Activated CD4-positive, alpha-beta T cell treated with anti-CD3 and anti-CD28 coated beads for 36 hours (primary cell): Measurements from ENCODE around the gene PAN2. TPM values are rescaled to one million over a fixed set of nuclear protein-coding genes. Genes with fewer than 3 reads are reported as not detected.
"Not testable (repeated sequence)": the region's sequence is repeated elsewhere in the genome, so short reads cannot be mapped to it uniquely, and the experiment has no call there.

Experiments
- ATAC-seq: fragments of 200-7000 bp; cut with Tn5 transposase; one replicate; pipeline ENCODE4 v1.10.0; 2021; ENCODE audit warnings: mild to moderate bottlenecking, moderate library complexity
- CTCF ChIA-PET: fragments of 350-600 bp; sonication (Branson Sonifier 250); formaldehyde crosslinking; loops from one replicate; lab custom pipeline; 2021; ENCODE audit warnings: antibody characterized with exemption; lab: Charles Lee
- POLR2A ChIA-PET: fragments of 350-600 bp; sonication (Branson Sonifier 250); formaldehyde crosslinking; loops from one replicate; lab custom pipeline; 2021; ENCODE audit warnings: antibody characterized with exemption, inconsistent platforms; lab: Charles Lee
- DNase-seq: peaks from one replicate; pipeline ENCODE4 v3.0.0-alpha.2; 2020
- H3K27ac Mint-ChIP-seq: one replicate; pipeline ENCODE4 v1.8.0; 2021; ENCODE audit warnings: mixed read lengths
- H3K27me3 Mint-ChIP-seq: one replicate; pipeline ENCODE4 v1.8.0; 2021; ENCODE audit warnings: mixed read lengths
- H3K36me3 Mint-ChIP-seq: one replicate; pipeline ENCODE4 v1.8.0; 2021; ENCODE audit warnings: low read depth, mixed read lengths
- H3K4me1 Mint-ChIP-seq: one replicate; pipeline ENCODE4 v1.8.0; 2021; ENCODE audit warnings: mixed read lengths
- H3K4me3 Mint-ChIP-seq: one replicate; pipeline ENCODE4 v1.8.0; 2021; ENCODE audit warnings: mild to moderate bottlenecking, moderate library complexity, mixed read lengths
- H3K9me3 Mint-ChIP-seq: one replicate; pipeline ENCODE4 v1.8.0; 2021; ENCODE audit warnings: low read depth, mixed read lengths
- intact Hi-C, 2 experiments: fragments of 100-400 bp; cut with DNase I in 1 of 2; cut with micrococcal nuclease in 1 of 2; formaldehyde crosslinking; loops; one replicate each; pipeline versions ENCODE4 v1.14.2 to v1.15.1; 2022 to 2024; cut with DNase I, micrococcal nuclease
- total RNA-seq, 2 experiments: library from RNA; stranded (reverse); gene quantifications; one replicate each; pipeline ENCODE4 v1.2.3, GENCODE V29; 2021

Gene PAN2
- total RNA-seq, 2 experiments from 2014 or later = 54.6 to 62.5 TPM

DNA sequence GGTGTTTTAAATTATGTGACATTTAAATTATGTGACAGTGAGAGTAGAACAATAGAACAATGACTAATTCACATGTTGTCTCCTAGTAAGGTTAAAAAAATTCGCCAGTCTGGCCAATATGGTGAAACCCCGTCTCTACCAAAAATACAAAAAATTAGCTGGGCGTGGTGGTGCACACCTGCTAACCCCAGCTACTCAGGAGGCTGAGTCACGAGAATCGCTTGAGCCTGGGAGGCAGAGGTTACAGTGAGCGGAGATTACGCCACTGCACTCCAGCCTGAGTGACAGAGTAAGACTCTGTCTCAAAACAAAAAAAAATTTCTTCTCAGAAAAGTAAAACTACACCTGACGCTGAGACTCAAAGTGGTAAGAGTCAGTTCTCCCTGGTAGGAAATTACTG lies 36.4 kb downstream of the PAN2 start:
- Mint-ChIP-seq H3K27me3 (no peaks in the 10 kb centered on the region), H3K4me3 (no peak overlapping the region), H3K4me1 (peaks cover 55% of the 10 kb centered on the region), H3K27ac (peak overlapping the region; percentile 25), H3K36me3 (peaks cover 32% of the 10 kb centered on the region), H3K9me3 (no peaks in the 10 kb centered on the region)
- ATAC-seq = no peak
- POLR2A ChIA-PET = interaction anchor here (0.6 kb wide), 1 partner anchor 148 kb away, joined by 7 read pairs; no protein-coding TSS in a partner anchor
- intact Hi-C loops = no loop called here
- DNase-seq = no peak
- CTCF ChIA-PET = interaction anchor here (0.6 to 1.6 kb wide), 8 partner anchors 9 to 171 kb away, joined by 3 to 6 read pairs (median 4); partner anchors contain the start of genes IL23A, SMARCC2 and STAT2

DNA sequence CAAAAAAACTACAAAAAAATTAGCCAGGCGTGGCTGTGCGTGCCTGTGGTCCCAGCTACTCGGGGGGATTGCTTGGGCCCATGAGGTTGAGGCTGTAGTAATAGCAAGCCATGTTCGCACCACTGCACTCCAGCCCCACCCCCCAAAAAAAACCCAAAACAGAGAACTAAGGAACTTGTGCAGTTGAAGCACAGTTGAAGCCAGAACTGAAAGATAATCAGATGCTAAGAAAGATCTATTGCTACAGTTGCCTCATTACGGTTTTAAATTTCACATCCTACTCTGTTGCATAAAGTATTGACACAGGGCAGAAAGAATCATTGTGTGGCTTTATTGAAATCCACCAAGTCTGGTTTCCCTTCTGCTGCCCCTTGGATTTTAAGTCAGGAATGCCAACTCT lies 37.5 kb downstream of the PAN2 start:
- intact Hi-C loops = no loop called here
- POLR2A ChIA-PET = no interaction called here
- Mint-ChIP-seq H3K27me3 (no peaks in the 10 kb centered on the region), H3K27ac (no peak overlapping the region), H3K4me1 (peaks cover 59% of the 10 kb centered on the region), H3K36me3 (peaks cover 35% of the 10 kb centered on the region), H3K9me3 (no peaks in the 10 kb centered on the region), H3K4me3 (no peak overlapping the region)
- no peak for DNase-seq
- CTCF ChIA-PET = interaction anchor here (0.6 to 1.6 kb wide), 3 partner anchors 25 to 193 kb away, joined by 3 to 5 read pairs (median 4); no protein-coding TSS in a partner anchor
- ATAC-seq = no peak

DNA sequence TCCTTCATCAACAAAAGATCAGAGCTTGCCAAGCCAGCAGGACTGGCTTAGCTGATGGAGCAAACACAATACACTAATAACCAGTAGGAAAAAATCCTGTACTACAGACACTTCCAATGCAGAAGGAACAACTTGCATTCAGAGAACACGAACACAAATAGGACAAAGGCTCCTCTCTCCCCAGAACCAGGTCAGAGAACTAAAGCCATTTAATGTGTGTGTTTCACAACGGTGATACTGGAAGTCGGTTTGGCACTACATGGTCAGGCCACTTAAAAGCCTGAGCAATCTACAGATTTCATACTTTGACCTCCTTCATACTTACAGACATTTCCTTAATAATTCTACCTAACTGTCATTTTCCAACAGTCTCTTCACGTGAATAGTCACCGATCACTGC lies 40.0 kb downstream of the PAN2 start:
- Mint-ChIP-seq H3K27me3 (no peaks in the 10 kb centered on the region), H3K27ac (no peak overlapping the region), H3K36me3 (peaks cover 45% of the 10 kb centered on the region), H3K4me3 (no peak overlapping the region), H3K4me1 (peaks cover 55% of the 10 kb centered on the region), H3K9me3 (no peaks in the 10 kb centered on the region)
- no peak for DNase-seq
- ATAC-seq = no peak
- POLR2A ChIA-PET = interaction anchor here (0.5 to 0.6 kb wide), 2 partner anchors 223 to 540 kb away, joined by 3 read pairs; no protein-coding TSS in a partner anchor
- intact Hi-C loops = no loop called here
- CTCF ChIA-PET = no interaction called here

DNA sequence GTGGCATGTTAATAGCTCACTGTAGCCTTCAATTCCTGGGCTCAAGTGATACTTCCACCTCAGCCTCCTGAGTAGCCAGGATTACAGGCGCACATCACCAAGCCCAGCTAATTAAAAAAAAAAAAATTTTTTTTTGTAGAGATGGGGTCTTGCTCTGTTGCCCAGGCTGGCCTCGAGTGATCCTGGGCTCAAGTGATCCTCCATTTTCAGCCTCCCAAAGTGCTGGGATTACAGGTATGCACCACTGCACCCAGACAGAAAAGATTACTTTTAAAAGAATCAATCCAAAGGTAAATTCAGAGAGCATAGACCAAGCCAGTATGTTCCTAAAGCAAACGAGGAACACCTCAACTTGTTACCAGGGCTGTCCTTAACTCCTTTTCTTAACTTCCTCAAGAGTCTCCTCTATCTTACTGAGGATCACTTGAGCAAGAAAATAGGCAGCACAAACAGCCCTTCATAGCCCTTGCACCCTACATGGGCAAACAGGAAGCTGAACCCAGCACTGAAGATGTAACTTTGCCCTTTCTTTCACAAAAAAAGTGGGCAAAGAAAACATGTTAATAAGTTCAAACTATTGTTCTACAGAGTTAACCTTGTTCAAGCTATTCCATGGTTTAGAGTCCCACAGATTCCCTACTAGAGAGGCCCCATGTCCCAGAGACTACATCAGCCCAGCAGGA lies 45.0 kb downstream of the PAN2 start:
- no peak overlapping the region for H3K27ac Mint-ChIP-seq
- H3K4me3 Mint-ChIP-seq = no peak overlapping the region
- no peaks in the 10 kb centered on the region for H3K27me3 Mint-ChIP-seq
- peaks cover 35% of the 10 kb centered on the region for H3K36me3 Mint-ChIP-seq
- intact Hi-C loops = no loop called here
- ATAC-seq = no peak
- ChIA-PET POLR2A (interaction anchor here (0.7 to 1.0 kb wide), 2 partner anchors 10 to 54 kb away, joined by 3 to 5 read pairs; no protein-coding TSS in a partner anchor), CTCF (interaction anchor here (0.6 to 1.4 kb wide), 6 partner anchors 9 to 209 kb away, joined by 3 to 4 read pairs (median 4); no protein-coding TSS in a partner anchor)
- H3K4me1 Mint-ChIP-seq = peaks cover 24% of the 10 kb centered on the region
- no peaks in the 10 kb centered on the region for H3K9me3 Mint-ChIP-seq
- no peak for DNase-seq

DNA sequence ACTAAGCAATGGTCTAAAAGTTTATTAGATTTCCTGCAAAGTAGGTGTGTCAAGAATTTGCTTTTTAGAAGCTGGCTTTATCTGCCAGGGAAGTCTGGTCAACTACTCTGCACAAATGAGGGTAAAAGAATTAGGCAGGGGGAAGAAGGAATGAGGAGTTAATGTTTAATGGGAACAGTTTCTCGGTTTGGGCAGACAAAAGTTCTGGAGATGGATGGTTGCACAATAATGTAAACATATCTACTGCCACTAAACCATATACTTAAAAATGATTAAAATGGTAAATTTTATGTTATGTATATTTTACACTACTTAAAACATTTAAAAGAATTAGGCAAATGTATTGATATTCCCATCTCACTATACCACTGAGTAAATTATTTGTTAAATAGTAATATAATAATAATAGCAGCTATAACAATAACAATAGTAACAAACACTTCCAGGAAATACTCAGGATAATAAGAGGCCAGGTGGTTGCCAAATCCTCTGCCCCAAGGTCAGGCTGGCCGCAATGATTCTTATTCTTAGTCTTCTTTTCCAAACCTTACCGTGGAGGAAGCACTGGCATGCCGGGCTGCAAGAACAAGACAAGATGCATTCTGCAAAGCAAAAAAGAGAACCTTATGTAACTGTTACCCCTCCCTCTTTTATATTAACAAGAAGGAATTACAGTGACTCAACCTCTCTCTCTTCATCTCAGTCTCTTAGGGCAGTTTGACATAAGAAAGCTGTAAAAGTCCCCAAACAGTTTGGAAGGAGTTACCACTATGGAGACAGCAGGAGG lies 47.6 kb downstream of the PAN2 start:
- H3K4me1 Mint-ChIP-seq = peaks cover 9% of the 10 kb centered on the region
- intact Hi-C loops = no loop called here
- ATAC-seq (no peak), DNase-seq (no peak)
- no peak overlapping the region for H3K27ac Mint-ChIP-seq
- ChIA-PET CTCF (interaction anchor here (0.6 to 1.3 kb wide), 5 partner anchors 23 to 187 kb away, joined by 3 to 4 read pairs (median 3); partner anchors contain the start of gene STAT2), POLR2A (no interaction called here)
- H3K36me3 Mint-ChIP-seq = peaks cover 52% of the 10 kb centered on the region
- no peak overlapping the region for H3K4me3 Mint-ChIP-seq
- H3K27me3 Mint-ChIP-seq = no peaks in the 10 kb centered on the region
- no peaks in the 10 kb centered on the region for H3K9me3 Mint-ChIP-seq

DNA sequence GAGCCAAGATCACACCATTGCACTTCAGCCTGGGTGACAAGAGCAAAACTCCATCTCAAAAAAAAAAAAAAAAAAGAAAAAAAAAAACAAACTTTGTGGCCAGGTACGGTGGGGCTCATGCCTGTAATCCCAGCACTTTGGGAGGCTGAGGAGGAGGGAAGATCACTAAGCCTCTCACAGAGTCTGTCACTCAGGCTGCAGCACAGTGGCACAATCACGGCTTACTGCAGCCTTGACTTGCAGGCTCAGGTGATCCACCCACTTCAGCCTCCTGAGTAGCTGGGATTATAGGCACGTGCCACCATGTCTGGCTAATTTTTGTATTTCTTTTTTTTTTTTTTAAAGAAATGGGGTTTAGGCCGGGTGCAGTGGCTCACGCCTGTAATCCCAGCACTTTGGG lies 49.5 kb downstream of the PAN2 start:
- H3K27ac Mint-ChIP-seq, H3K4me3 Mint-ChIP-seq, H3K27me3 Mint-ChIP-seq, intact Hi-C loops, ATAC-seq, DNase-seq, H3K4me1 Mint-ChIP-seq, H3K9me3 Mint-ChIP-seq: not testable (repeated sequence)
- ChIA-PET POLR2A (interaction anchor here (0.6 kb wide), 1 partner anchor 351 kb away, joined by 8 read pairs; no protein-coding TSS in a partner anchor), CTCF (interaction anchor here (1.4 to 1.7 kb wide), 2 partner anchors 18 to 96 kb away, joined by 3 to 4 read pairs; partner anchors contain the start of gene COQ10A)
- H3K36me3 Mint-ChIP-seq = peaks cover 48% of the 10 kb centered on the region

DNA sequence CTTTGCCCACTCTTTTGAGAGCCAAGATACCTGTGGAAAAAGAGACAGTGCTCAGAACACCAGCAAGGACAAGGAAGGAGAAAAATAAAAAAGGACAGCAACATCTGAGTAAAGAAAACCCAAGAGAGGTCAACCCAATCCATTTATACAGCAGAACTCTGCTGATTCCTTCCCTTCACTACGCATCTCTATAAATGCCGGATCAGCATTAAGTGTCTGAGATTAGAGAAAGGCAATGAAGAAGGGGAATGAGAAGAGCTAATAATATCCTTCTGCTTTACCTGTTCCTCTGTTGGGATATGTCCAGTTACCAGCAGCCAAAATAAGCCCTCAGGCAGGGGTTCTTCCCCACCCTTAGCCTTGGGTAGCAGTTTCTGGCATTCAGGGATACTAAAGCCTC lies 51.2 kb downstream of the PAN2 start:
- ChIA-PET POLR2A (interaction anchor here (1.8 kb wide), 1 partner anchor 9 kb away, joined by 5 read pairs; no protein-coding TSS in a partner anchor), CTCF (no interaction called here)
- no peak overlapping the region for H3K4me3 Mint-ChIP-seq
- H3K36me3 Mint-ChIP-seq = peaks cover 51% of the 10 kb centered on the region
- DNase-seq (no peak), ATAC-seq (no peak)
- peak overlapping the region; percentile 15 for H3K27ac Mint-ChIP-seq
- intact Hi-C loops = no loop called here
- no peaks in the 10 kb centered on the region for H3K4me1 Mint-ChIP-seq
- H3K9me3 Mint-ChIP-seq = no peaks in the 10 kb centered on the region
- H3K27me3 Mint-ChIP-seq = no peaks in the 10 kb centered on the region

DNA sequence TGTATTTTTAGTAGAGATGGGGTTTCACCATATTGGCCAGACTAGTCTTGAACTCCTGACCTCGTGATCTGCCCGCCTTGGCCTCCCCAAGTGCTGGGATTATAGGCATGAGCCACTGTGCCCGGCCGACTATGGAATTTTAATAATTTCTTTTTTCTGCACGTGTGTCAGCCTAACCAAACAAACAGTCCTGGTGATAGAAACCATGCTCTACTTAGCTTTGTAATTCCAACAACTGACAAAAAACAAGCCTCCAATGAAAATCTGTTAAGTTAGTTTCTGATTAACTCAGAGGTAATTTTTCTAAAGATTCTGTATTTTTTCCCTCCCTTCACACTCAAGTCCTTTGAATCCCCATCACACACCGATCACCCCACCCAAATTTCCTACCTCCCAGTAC lies 51.8 kb downstream of the PAN2 start:
- no peaks in the 10 kb centered on the region for H3K9me3 Mint-ChIP-seq
- no peaks in the 10 kb centered on the region for H3K27me3 Mint-ChIP-seq
- H3K36me3 Mint-ChIP-seq = peaks cover 52% of the 10 kb centered on the region
- ATAC-seq = no peak
- ChIA-PET POLR2A (interaction anchor here (1.8 kb wide), 1 partner anchor 10 kb away, joined by 5 read pairs; no protein-coding TSS in a partner anchor), CTCF (no interaction called here)
- H3K4me1 Mint-ChIP-seq = no peaks in the 10 kb centered on the region
- no peak overlapping the region for H3K4me3 Mint-ChIP-seq
- intact Hi-C loops = no loop called here
- no peak for DNase-seq
- peak overlapping the region; percentile 15 for H3K27ac Mint-ChIP-seq

DNA sequence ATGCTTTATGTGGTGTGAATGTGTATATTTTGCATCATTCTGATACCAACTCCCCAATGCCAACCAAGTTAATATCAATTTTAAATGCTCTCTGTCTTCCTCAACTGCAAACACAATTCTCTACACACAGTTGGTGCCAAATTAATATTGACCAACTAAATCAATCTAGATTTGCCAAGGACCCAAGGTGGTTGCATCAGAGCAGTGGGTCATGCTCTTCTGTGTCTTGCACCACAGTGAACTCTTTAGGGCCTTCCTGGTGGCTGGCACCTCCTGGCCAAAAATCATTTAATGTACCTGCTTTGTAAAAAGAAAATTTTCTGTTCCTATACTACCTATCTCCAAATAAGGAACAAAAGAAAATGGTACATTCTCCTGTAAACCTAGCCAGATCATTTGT lies 53.0 kb downstream of the PAN2 start:
- Mint-ChIP-seq H3K36me3 (peaks cover 47% of the 10 kb centered on the region), H3K27me3 (no peaks in the 10 kb centered on the region), H3K9me3 (no peaks in the 10 kb centered on the region), H3K27ac (peak overlapping the region; percentile 47), H3K4me1 (no peaks in the 10 kb centered on the region), H3K4me3 (no peak overlapping the region)
- ATAC-seq (no peak), DNase-seq (no peak)
- ChIA-PET POLR2A (interaction anchor here (0.6 kb wide), 1 partner anchor 91 kb away, joined by 3 read pairs; no protein-coding TSS in a partner anchor), CTCF (interaction anchor here (0.7 kb wide), 1 partner anchor 322 kb away, joined by 4 read pairs; no protein-coding TSS in a partner anchor)
- intact Hi-C loops = no loop called here

DNA sequence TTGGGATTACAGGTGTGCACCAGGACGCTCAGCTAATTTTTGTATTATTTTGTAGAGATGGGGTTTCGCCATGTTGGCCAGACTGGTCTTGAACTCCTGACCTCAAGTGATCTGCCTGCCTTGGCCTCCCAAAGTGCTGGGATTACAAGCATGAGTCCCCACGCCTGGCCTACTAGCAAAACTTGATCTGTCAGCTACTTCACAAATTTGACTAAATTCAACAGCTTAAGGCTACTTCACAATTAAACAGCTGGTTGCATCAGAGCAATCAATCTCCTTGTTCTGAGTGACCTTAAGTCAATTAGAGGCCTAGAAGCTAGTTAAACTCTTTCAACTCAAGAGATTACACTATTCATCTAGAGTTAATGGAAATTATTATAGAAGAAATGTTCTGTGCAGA lies 54.9 kb downstream of the PAN2 start:
- ChIA-PET CTCF (interaction anchor here (0.8 to 1.1 kb wide), 5 partner anchors 16 to 186 kb away, joined by 3 to 4 read pairs (median 3); partner anchors contain the start of gene ANKRD52), POLR2A (no interaction called here)
- H3K4me3 Mint-ChIP-seq = no peak overlapping the region
- H3K27me3 Mint-ChIP-seq = no peaks in the 10 kb centered on the region
- DNase-seq (no peak), ATAC-seq (no peak)
- peaks cover 49% of the 10 kb centered on the region for H3K36me3 Mint-ChIP-seq
- no peak overlapping the region for H3K27ac Mint-ChIP-seq
- intact Hi-C loops = no loop called here
- no peaks in the 10 kb centered on the region for H3K9me3 Mint-ChIP-seq
- no peaks in the 10 kb centered on the region for H3K4me1 Mint-ChIP-seq

DNA sequence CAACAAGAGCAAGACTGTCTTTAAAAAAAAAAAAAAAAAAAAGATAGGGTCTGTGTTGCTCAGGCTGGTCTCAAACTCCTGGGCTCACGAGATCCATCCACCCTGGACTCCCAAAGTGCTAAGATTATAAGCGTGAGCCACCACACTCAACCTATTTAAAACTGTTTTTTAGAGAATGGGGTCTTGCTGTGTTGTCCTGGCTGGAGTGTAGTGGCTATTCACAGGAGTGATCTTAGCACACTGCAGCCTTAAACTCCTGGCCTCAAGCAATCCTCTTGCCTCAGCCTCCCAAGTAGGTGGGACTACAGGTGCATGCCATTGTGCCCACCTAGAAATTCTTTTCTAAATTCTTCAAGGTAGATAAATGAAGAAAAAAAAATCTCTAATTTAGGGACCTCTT lies 59.5 kb downstream of the PAN2 start:
- POLR2A ChIA-PET = no interaction called here
- Mint-ChIP-seq H3K27ac (no peak overlapping the region), H3K4me3 (no peak overlapping the region), H3K27me3 (no peaks in the 10 kb centered on the region), H3K9me3 (no peaks in the 10 kb centered on the region), H3K4me1 (no peaks in the 10 kb centered on the region), H3K36me3 (peaks cover 39% of the 10 kb centered on the region)
- intact Hi-C loops = no loop called here
- CTCF ChIA-PET = no interaction called here
- ATAC-seq (no peak), DNase-seq (no peak)
